Mesendoderm (in vitro differentiated cells): ENCODE results near the gene AHCYL2.
"Not testable (repeated sequence)": the region's sequence is repeated elsewhere in the genome, so short reads cannot be mapped to it uniquely, and the experiment has no call there.

Experiments used
- DNase-seq: peaks from one replicate; pipeline ENCODE4 v3.0.0; 2013
- H2AK5ac ChIP-seq: 2 replicates; pipeline ENCODE4 v1.6.1; 2013; ENCODE audit warnings: low read length, inconsistent platforms
- H2BK120ac ChIP-seq: 2 replicates; pipeline ENCODE4 v1.6.1; 2013; ENCODE audit warnings: low read depth, mild to moderate bottlenecking, low read length, moderate library complexity, mixed read lengths
- H2BK15ac ChIP-seq: replicated peaks from 2 replicates; pipeline ENCODE4 v1.6.1; 2013; ENCODE audit warnings: low read depth, mild to moderate bottlenecking, moderate library complexity
- H2BK5ac ChIP-seq: 2 replicates; pipeline ENCODE4 v1.6.1; 2013; ENCODE audit warnings: low read length, inconsistent platforms
- H3K18ac ChIP-seq: 2 replicates; pipeline ENCODE4 v1.6.1; 2013; ENCODE audit warnings: mild to moderate bottlenecking, low read length, mixed read lengths
- H3K23ac ChIP-seq: one replicate; pipeline ENCODE4 v1.6.1; 2013; ENCODE audit warnings: low read length
- H3K27ac ChIP-seq: 2 replicates; pipeline ENCODE4 v1.5.1; 2013; ENCODE audit warnings: low read depth, mild to moderate bottlenecking, inconsistent platforms, low read length, moderate library complexity
- H3K27me3 ChIP-seq: 2 replicates; pipeline ENCODE4 v1.6.1; 2013; ENCODE audit warnings: low read length, control low read depth, mild to moderate bottlenecking, inconsistent platforms; ENCODE audit not compliant: insufficient read depth, poor library complexity
- H3K36me3 ChIP-seq: 2 replicates; pipeline ENCODE4 v1.6.1; 2013; ENCODE audit warnings: low read length, inconsistent platforms; ENCODE audit not compliant: control insufficient read depth, insufficient read depth
- H3K4ac ChIP-seq: one replicate; pipeline ENCODE4 v1.6.1; 2013; ENCODE audit warnings: low read depth, mild to moderate bottlenecking, low read length, moderate library complexity
- H3K4me1 ChIP-seq: 2 replicates; pipeline ENCODE4 v1.6.1; 2013; ENCODE audit warnings: low read depth, low read length, inconsistent platforms; ENCODE audit not compliant: control insufficient read depth
- H3K4me2 ChIP-seq: 2 replicates; pipeline ENCODE4 v1.6.1; 2013; ENCODE audit warnings: low read length
- H3K4me3 ChIP-seq: 2 replicates; pipeline ENCODE4 v1.5.1; 2013; ENCODE audit warnings: mild to moderate bottlenecking, low read length
- H3K56ac ChIP-seq: one replicate; pipeline ENCODE4 v1.6.1; 2013; ENCODE audit warnings: low read length
- H3K79me1 ChIP-seq: 2 replicates; pipeline ENCODE4 v1.6.1; 2013; ENCODE audit warnings: low read length, inconsistent platforms
- H3K79me2 ChIP-seq: 2 replicates; pipeline ENCODE4 v1.6.1; 2013; ENCODE audit warnings: mild to moderate bottlenecking, low read length; ENCODE audit not compliant: control insufficient read depth, insufficient read depth
- H3K9ac ChIP-seq: 2 replicates; pipeline ENCODE4 v1.6.1; 2013; ENCODE audit warnings: low read length, inconsistent platforms
- H4K5ac ChIP-seq: one replicate; pipeline ENCODE4 v1.6.1; 2013; ENCODE audit warnings: low read length
- H4K8ac ChIP-seq: one replicate; pipeline ENCODE4 v1.6.1; 2013; ENCODE audit warnings: low read depth, mild to moderate bottlenecking, control low read depth, low read length, moderate library complexity
- WGBS: extraction: QIAGEN DNeasy Blood & Tissue Kit; methylation state at CpG from one replicate; pipeline ENCODE4 v1.1.7; 2013; ENCODE audit warnings: low lambda C conversion rate, missing lambda C conversion rate; ENCODE audit not compliant: insufficient coverage; ENCODE audit errors: extremely low coverage; 5-methylcytosine and 5-hydroxymethylcytosine counted together

Gene AHCYL2

GRCh38 chr7:129468547-129468946 lies 243.7 kb downstream of the AHCYL2 start:
- no peak overlapping the region for H3K9ac ChIP-seq
- H3K4me2 ChIP-seq = no peak overlapping the region
- H3K56ac ChIP-seq = no peak overlapping the region
- H3K4ac ChIP-seq = no peak overlapping the region
- no peak overlapping the region for H4K5ac ChIP-seq
- H2BK5ac ChIP-seq = no peak overlapping the region
- DNase-seq = no peak
- no peaks in the 10 kb centered on the region for H3K79me2 ChIP-seq
- H2AK5ac ChIP-seq = no peak overlapping the region
- no peak overlapping the region for H3K27ac ChIP-seq
- H3K79me1 ChIP-seq = no peaks in the 10 kb centered on the region
- H3K4me1 ChIP-seq = no peaks in the 10 kb centered on the region
- no peak overlapping the region for H4K8ac ChIP-seq
- H3K27me3 ChIP-seq = no peaks in the 10 kb centered on the region
- no peak overlapping the region for H3K4me3 ChIP-seq
- H3K36me3 ChIP-seq = peaks cover 2% of the 10 kb centered on the region
- no peak overlapping the region for H3K18ac ChIP-seq
- no peak overlapping the region for H2BK120ac ChIP-seq
- no peak overlapping the region for H3K23ac ChIP-seq
- no CpG with 5 or more reads among the region's 4 CpGs for WGBS
- H2BK15ac ChIP-seq = no peak overlapping the region

GRCh38 chr7:129469930-129470329 lies 245.1 kb downstream of the AHCYL2 start:
- Histone ChIP-seq H3K36me3 (no peaks in the 10 kb centered on the region), H3K4ac (no peak overlapping the region)

GRCh38 chr7:129470411-129470810 lies 245.6 kb downstream of the AHCYL2 start:
- no peak overlapping the region for H3K56ac ChIP-seq
- no peak overlapping the region for H2AK5ac ChIP-seq
- no peak for DNase-seq
- H3K9ac ChIP-seq = no peak overlapping the region
- H2BK120ac ChIP-seq = no peak overlapping the region
- H3K4me2 ChIP-seq = no peak overlapping the region
- no peaks in the 10 kb centered on the region for H3K36me3 ChIP-seq
- H4K5ac ChIP-seq = no peak overlapping the region
- no peaks in the 10 kb centered on the region for H3K79me1 ChIP-seq
- H3K18ac ChIP-seq = no peak overlapping the region
- no CpG with 5 or more reads among the region's 1 CpG for WGBS
- H3K4ac ChIP-seq = no peak overlapping the region
- no peaks in the 10 kb centered on the region for H3K27me3 ChIP-seq
- no peak overlapping the region for H3K27ac ChIP-seq
- no peak overlapping the region for H3K23ac ChIP-seq
- no peak overlapping the region for H3K4me3 ChIP-seq
- no peaks in the 10 kb centered on the region for H3K4me1 ChIP-seq
- no peak overlapping the region for H4K8ac ChIP-seq
- H2BK5ac ChIP-seq = no peak overlapping the region
- H3K79me2 ChIP-seq = no peaks in the 10 kb centered on the region
- H2BK15ac ChIP-seq = no peak overlapping the region

More at GRCh38 chr7:129469930-129470329, 245.1 kb downstream of the AHCYL2 start:
- no peak overlapping the region for H2AK5ac ChIP-seq
- no peak overlapping the region for H4K5ac ChIP-seq
- H3K4me3 ChIP-seq = no peak overlapping the region
- no peak overlapping the region for H3K4me2 ChIP-seq
- H3K27ac ChIP-seq = no peak overlapping the region
- H4K8ac ChIP-seq = no peak overlapping the region
- H3K9ac ChIP-seq = no peak overlapping the region
- no peaks in the 10 kb centered on the region for H3K79me1 ChIP-seq
- no peak overlapping the region for H2BK5ac ChIP-seq
- DNase-seq = no peak
- no peaks in the 10 kb centered on the region for H3K79me2 ChIP-seq
- no peak overlapping the region for H3K18ac ChIP-seq
- no peak overlapping the region for H3K23ac ChIP-seq
- H3K4me1 ChIP-seq = no peaks in the 10 kb centered on the region
- H2BK15ac ChIP-seq = no peak overlapping the region
- H3K56ac ChIP-seq = no peak overlapping the region
- no peaks in the 10 kb centered on the region for H3K27me3 ChIP-seq
- H2BK120ac ChIP-seq = no peak overlapping the region

GRCh38 chr7:129471402-129471827 lies 246.6 kb downstream of the AHCYL2 start:
- Histone ChIP-seq H3K9ac (no peak overlapping the region), H3K36me3 (no peaks in the 10 kb centered on the region), H3K23ac (no peak overlapping the region), H4K5ac (no peak overlapping the region), H3K56ac (no peak overlapping the region), H3K79me2 (no peaks in the 10 kb centered on the region), H3K27me3 (no peaks in the 10 kb centered on the region), H2BK120ac (no peak overlapping the region), H3K27ac (no peak overlapping the region), H3K4ac (no peak overlapping the region), H3K18ac (no peak overlapping the region), H4K8ac (no peak overlapping the region), H2AK5ac (no peak overlapping the region), H2BK15ac (no peak overlapping the region), H2BK5ac (no peak overlapping the region), H3K4me3 (no peak overlapping the region), H3K4me2 (no peak overlapping the region), H3K4me1 (no peaks in the 10 kb centered on the region), H3K79me1 (no peaks in the 10 kb centered on the region)
- no peak for DNase-seq

- H3K27me3 ChIP-seq, H3K23ac ChIP-seq, H3K79me1 ChIP-seq, H3K36me3 ChIP-seq, H2BK15ac ChIP-seq, DNase-seq, H2BK120ac ChIP-seq, H3K9ac ChIP-seq, H2AK5ac ChIP-seq, H3K27ac ChIP-seq, H4K5ac ChIP-seq, H3K4ac ChIP-seq, H4K8ac ChIP-seq, H3K56ac ChIP-seq, H2BK5ac ChIP-seq, H3K4me2 ChIP-seq, H3K4me1 ChIP-seq, H3K79me2 ChIP-seq, H3K18ac ChIP-seq, H3K4me3 ChIP-seq: not testable (repeated sequence)
- WGBS = no CpG with 5 or more reads among the region's 27 CpGs
Measured at GRCh38 chr7:129475931-129476330, 251.1 kb downstream of the AHCYL2 start.

GRCh38 chr7:129476398-129476797 lies 251.6 kb downstream of the AHCYL2 start:
- H3K56ac ChIP-seq, H2AK5ac ChIP-seq, H3K27ac ChIP-seq, H3K23ac ChIP-seq, H3K79me2 ChIP-seq, H3K36me3 ChIP-seq, H2BK5ac ChIP-seq, H3K4me2 ChIP-seq, H2BK15ac ChIP-seq, H3K18ac ChIP-seq, H3K4me3 ChIP-seq, DNase-seq, H4K8ac ChIP-seq, H3K9ac ChIP-seq, H3K79me1 ChIP-seq, H3K4me1 ChIP-seq, H3K27me3 ChIP-seq, H4K5ac ChIP-seq, H3K4ac ChIP-seq, H2BK120ac ChIP-seq: not testable (repeated sequence)
- WGBS = no CpG with 5 or more reads among the region's 27 CpGs
